Activated CD4-positive, alpha-beta T cell treated with anti-CD3 and anti-CD28 coated beads for 36 hours (primary cell): ENCODE measurements around the gene HOXC6. TPM values are rescaled to one million over a fixed set of nuclear protein-coding genes. Genes with fewer than 3 reads are reported as not detected.

Experiments
- ATAC-seq: fragments of 200-7000 bp; cut with Tn5 transposase; one replicate; pipeline ENCODE4 v1.10.0; 2021; ENCODE audit warnings: mild to moderate bottlenecking, moderate library complexity
- CTCF ChIA-PET: fragments of 350-600 bp; sonication (Branson Sonifier 250); formaldehyde crosslinking; loops from one replicate; lab custom pipeline; 2021; ENCODE audit warnings: antibody characterized with exemption; lab: Charles Lee
- POLR2A ChIA-PET: fragments of 350-600 bp; sonication (Branson Sonifier 250); formaldehyde crosslinking; loops from one replicate; lab custom pipeline; 2021; ENCODE audit warnings: antibody characterized with exemption, inconsistent platforms; lab: Charles Lee
- DNase-seq: peaks from one replicate; pipeline ENCODE4 v3.0.0-alpha.2; 2020
- H3K27ac Mint-ChIP-seq: one replicate; pipeline ENCODE4 v1.8.0; 2021; ENCODE audit warnings: mixed read lengths
- H3K27me3 Mint-ChIP-seq: one replicate; pipeline ENCODE4 v1.8.0; 2021; ENCODE audit warnings: mixed read lengths
- H3K36me3 Mint-ChIP-seq: one replicate; pipeline ENCODE4 v1.8.0; 2021; ENCODE audit warnings: low read depth, mixed read lengths
- H3K4me1 Mint-ChIP-seq: one replicate; pipeline ENCODE4 v1.8.0; 2021; ENCODE audit warnings: mixed read lengths
- H3K4me3 Mint-ChIP-seq: one replicate; pipeline ENCODE4 v1.8.0; 2021; ENCODE audit warnings: mild to moderate bottlenecking, moderate library complexity, mixed read lengths
- H3K9me3 Mint-ChIP-seq: one replicate; pipeline ENCODE4 v1.8.0; 2021; ENCODE audit warnings: low read depth, mixed read lengths
- intact Hi-C, 2 experiments: fragments of 100-400 bp; cut with DNase I in 1 of 2; cut with micrococcal nuclease in 1 of 2; formaldehyde crosslinking; loops; one replicate each; pipeline versions ENCODE4 v1.14.2 to v1.15.1; 2022 to 2024; cut with DNase I, micrococcal nuclease
- total RNA-seq, 2 experiments: library from RNA; stranded (reverse); gene quantifications; one replicate each; pipeline ENCODE4 v1.2.3, GENCODE V29; 2021

HOXC6 gene
- total RNA-seq, 2 experiments from 2014 or later = not detected

DNA sequence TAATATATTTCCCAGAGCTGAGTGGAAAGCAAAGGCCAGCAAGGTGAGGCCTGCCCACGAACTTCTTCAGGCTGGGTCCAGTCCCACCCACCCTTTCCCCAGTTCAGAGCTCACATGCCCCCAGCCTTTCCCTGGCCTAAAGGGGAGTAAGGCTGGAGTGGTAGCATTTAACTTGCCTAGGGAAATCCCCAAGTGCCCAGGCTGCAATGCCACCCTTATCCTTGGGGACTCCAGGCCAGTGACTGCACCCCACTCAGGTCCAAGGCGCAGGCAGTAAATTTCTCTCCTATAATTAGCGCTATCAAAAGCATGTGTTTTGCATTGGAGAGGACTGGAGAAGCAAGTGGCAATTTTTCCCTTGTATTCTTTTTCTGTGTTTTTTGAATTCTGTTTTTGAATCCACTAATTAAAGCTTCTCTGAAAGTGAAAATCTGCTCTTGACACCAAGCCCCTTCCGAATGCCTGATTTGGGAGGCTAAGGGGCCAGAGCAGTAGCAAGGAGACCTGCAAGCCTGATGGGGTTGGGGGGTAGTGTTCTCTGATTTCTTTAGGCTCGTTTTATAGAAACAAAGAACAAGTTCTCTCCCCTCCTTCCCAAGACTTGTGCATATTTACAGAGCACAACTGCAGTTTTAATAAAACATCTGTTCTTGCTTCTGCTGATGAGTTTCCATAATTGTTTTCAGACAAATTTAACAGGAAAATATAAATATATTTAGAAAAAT is 3.5 kb upstream of the HOXC6 start:
- no peak for ATAC-seq
- intact Hi-C loops = no loop called here

GRCh38 chr12:54025499-54026405 is 2.5 kb upstream of the HOXC6 start:
- no peak overlapping the region for H3K4me3 Mint-ChIP-seq
- H3K27ac Mint-ChIP-seq = no peak overlapping the region
- CTCF ChIA-PET = interaction anchor here (0.7 to 1.2 kb wide), 5 partner anchors 40 to 242 kb away, joined by 3 to 4 read pairs (median 3); partner anchors contain the start of gene SMUG1
- H3K9me3 Mint-ChIP-seq = no peaks in the 10 kb centered on the region
- H3K4me1 Mint-ChIP-seq = peaks cover 17% of the 10 kb centered on the region
- H3K27me3 Mint-ChIP-seq = peaks cover 70% of the 10 kb centered on the region
- ATAC-seq (no peak), DNase-seq (no peak)
- H3K36me3 Mint-ChIP-seq = no peaks in the 10 kb centered on the region
- intact Hi-C loops = no loop called here
- POLR2A ChIA-PET = no interaction called here

More for the DNA sequence above, 3.5 kb upstream of the HOXC6 start:
- no peak overlapping the region for H3K27ac Mint-ChIP-seq
- ChIA-PET CTCF (interaction anchor here (0.7 to 1.4 kb wide), 6 partner anchors 9 to 241 kb away, joined by 3 to 5 read pairs (median 3); partner anchors contain the start of gene SMUG1), POLR2A (no interaction called here)
- no peaks in the 10 kb centered on the region for H3K36me3 Mint-ChIP-seq
- peaks cover 15% of the 10 kb centered on the region for H3K4me1 Mint-ChIP-seq
- no peak for DNase-seq
- H3K27me3 Mint-ChIP-seq = peaks cover 67% of the 10 kb centered on the region
- no peaks in the 10 kb centered on the region for H3K9me3 Mint-ChIP-seq
- no peak overlapping the region for H3K4me3 Mint-ChIP-seq

DNA sequence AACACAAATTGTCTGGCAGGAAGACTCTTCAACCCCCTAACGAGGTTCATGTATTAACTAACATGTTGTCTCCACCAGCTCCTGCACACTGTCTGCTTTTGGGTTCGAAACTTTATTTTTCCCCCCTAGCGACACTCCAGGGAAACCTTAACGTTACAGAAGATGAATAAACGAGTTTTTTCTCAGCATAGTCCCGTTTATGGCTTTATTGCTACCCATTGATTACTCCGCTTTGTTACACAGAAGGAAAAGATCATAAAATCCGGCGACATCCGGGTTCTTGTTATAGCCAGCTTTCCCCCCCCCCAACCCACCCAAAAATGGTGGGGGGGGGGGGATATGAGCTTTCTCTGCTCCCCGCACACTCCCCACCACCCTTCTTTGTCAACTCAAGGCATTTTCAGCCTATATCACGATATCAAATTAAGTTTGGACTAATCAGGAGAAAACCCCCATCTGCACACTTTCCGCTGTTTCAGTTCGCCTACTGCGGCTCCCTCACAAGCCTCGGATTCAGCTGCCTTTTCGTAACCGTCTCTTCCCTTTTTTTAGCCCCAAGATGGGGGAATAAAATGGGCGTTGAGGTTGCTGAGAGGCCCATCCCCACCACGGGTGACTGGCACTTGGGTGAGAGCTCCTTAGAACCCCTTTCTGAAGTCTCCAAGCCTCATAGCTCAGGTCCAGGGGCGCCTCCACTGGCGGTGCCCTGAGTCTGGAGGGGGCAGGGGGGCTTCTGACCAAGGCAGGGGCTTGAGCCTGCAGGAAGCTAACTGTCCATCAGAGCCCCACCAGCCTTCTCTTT is 1.4 kb upstream of the HOXC6 start:
- no peaks in the 10 kb centered on the region for H3K36me3 Mint-ChIP-seq
- H3K9me3 Mint-ChIP-seq = no peaks in the 10 kb centered on the region
- ChIA-PET POLR2A (no interaction called here), CTCF (interaction anchor here (0.6 to 1.5 kb wide), 11 partner anchors 9 to 273 kb away, joined by 3 to 6 read pairs (median 4); no protein-coding TSS in a partner anchor)
- intact Hi-C loops = no loop called here
- no peak overlapping the region for H3K4me3 Mint-ChIP-seq
- no peak for ATAC-seq
- H3K4me1 Mint-ChIP-seq = peaks cover 17% of the 10 kb centered on the region
- H3K27ac Mint-ChIP-seq = no peak overlapping the region
- peaks cover 69% of the 10 kb centered on the region for H3K27me3 Mint-ChIP-seq
- DNase-seq = no peak

GRCh38 chr12:54027442-54027786 is 826 bp upstream of the HOXC6 start:
- peaks cover 17% of the 10 kb centered on the region for H3K4me1 Mint-ChIP-seq
- DNase-seq = no peak
- no peak for ATAC-seq
- H3K9me3 Mint-ChIP-seq = no peaks in the 10 kb centered on the region
- no peak overlapping the region for H3K4me3 Mint-ChIP-seq
- POLR2A ChIA-PET = interaction anchor here (0.6 kb wide), 1 partner anchor 61 kb away, joined by 3 read pairs; no protein-coding TSS in a partner anchor
- peaks cover 68% of the 10 kb centered on the region for H3K27me3 Mint-ChIP-seq
- intact Hi-C loops = no loop called here
- CTCF ChIA-PET = interaction anchor here (0.8 to 1.5 kb wide), 7 partner anchors 10 to 174 kb away, joined by 3 to 6 read pairs (median 4); no protein-coding TSS in a partner anchor
- no peaks in the 10 kb centered on the region for H3K36me3 Mint-ChIP-seq
- H3K27ac Mint-ChIP-seq = no peak overlapping the region

- Mint-ChIP-seq H3K27me3 (peaks cover 66% of the 10 kb centered on the region), H3K27ac (no peak overlapping the region), H3K9me3 (peaks cover 3% of the 10 kb centered on the region), H3K4me1 (peaks cover 27% of the 10 kb centered on the region), H3K4me3 (no peak overlapping the region), H3K36me3 (no peaks in the 10 kb centered on the region)
- ChIA-PET POLR2A (no interaction called here), CTCF (interaction anchor here (0.5 to 4.3 kb wide), 11 partner anchors 13 to 228 kb away, joined by 3 to 56 read pairs (median 5); no protein-coding TSS in a partner anchor)
- no peak for DNase-seq
- intact Hi-C loops = no loop called here
- ATAC-seq = no peak
Observed at GRCh38 chr12:54029529-54030441, 1.5 kb downstream of the HOXC6 start.

DNA sequence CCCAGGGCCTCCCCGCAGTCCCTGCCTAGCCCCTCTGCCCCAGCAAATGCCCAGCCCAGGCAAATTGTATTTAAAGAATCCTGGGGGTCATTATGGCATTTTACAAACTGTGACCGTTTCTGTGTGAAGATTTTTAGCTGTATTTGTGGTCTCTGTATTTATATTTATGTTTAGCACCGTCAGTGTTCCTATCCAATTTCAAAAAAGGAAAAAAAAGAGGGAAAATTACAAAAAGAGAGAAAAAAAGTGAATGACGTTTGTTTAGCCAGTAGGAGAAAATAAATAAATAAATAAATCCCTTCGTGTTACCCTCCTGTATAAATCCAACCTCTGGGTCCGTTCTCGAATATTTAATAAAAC is 2.2 kb downstream of the HOXC6 start:
- H3K4me1 Mint-ChIP-seq = peaks cover 29% of the 10 kb centered on the region
- intact Hi-C loops = no loop called here
- H3K9me3 Mint-ChIP-seq = peaks cover 3% of the 10 kb centered on the region
- DNase-seq = no peak
- no peak overlapping the region for H3K27ac Mint-ChIP-seq
- ChIA-PET POLR2A (interaction anchor here (0.6 kb wide), 1 partner anchor 287 kb away, joined by 3 read pairs; no protein-coding TSS in a partner anchor), CTCF (interaction anchor here (0.5 to 4.3 kb wide), 10 partner anchors 11 to 184 kb away, joined by 3 to 72 read pairs (median 6); partner anchors contain the start of gene SMUG1)
- no peak overlapping the region for H3K4me3 Mint-ChIP-seq
- H3K27me3 Mint-ChIP-seq = peaks cover 71% of the 10 kb centered on the region
- H3K36me3 Mint-ChIP-seq = no peaks in the 10 kb centered on the region
- no peak for ATAC-seq

- ChIA-PET POLR2A (interaction anchor here (0.6 kb wide), 1 partner anchor 288 kb away, joined by 3 read pairs; no protein-coding TSS in a partner anchor), CTCF (interaction anchor here (0.5 to 4.3 kb wide), 14 partner anchors 8 to 176 kb away, joined by 3 to 72 read pairs (median 8); partner anchors contain the start of gene SMUG1)
- Mint-ChIP-seq H3K36me3 (no peaks in the 10 kb centered on the region), H3K4me3 (no peak overlapping the region), H3K9me3 (peaks cover 3% of the 10 kb centered on the region), H3K27me3 (peaks cover 70% of the 10 kb centered on the region), H3K27ac (no peak overlapping the region), H3K4me1 (peaks cover 29% of the 10 kb centered on the region)
- DNase-seq = no peak
- ATAC-seq = no peak
- intact Hi-C loops = no loop called here
Observed at GRCh38 chr12:54030889-54031471, 2.7 kb downstream of the HOXC6 start.

GRCh38 chr12:54031480-54031879 is 3.2 kb downstream of the HOXC6 start:
- ATAC-seq (no peak), DNase-seq (no peak)
- intact Hi-C loops = no loop called here
- Mint-ChIP-seq H3K9me3 (peaks cover 3% of the 10 kb centered on the region), H3K4me3 (no peak overlapping the region), H3K4me1 (peaks cover 29% of the 10 kb centered on the region), H3K36me3 (no peaks in the 10 kb centered on the region), H3K27me3 (peaks cover 71% of the 10 kb centered on the region), H3K27ac (no peak overlapping the region)
- POLR2A ChIA-PET = no interaction called here
- CTCF ChIA-PET = interaction anchor here (0.6 to 4.3 kb wide), 17 partner anchors 9 to 175 kb away, joined by 3 to 72 read pairs (median 6); partner anchors contain the start of gene SMUG1

DNA sequence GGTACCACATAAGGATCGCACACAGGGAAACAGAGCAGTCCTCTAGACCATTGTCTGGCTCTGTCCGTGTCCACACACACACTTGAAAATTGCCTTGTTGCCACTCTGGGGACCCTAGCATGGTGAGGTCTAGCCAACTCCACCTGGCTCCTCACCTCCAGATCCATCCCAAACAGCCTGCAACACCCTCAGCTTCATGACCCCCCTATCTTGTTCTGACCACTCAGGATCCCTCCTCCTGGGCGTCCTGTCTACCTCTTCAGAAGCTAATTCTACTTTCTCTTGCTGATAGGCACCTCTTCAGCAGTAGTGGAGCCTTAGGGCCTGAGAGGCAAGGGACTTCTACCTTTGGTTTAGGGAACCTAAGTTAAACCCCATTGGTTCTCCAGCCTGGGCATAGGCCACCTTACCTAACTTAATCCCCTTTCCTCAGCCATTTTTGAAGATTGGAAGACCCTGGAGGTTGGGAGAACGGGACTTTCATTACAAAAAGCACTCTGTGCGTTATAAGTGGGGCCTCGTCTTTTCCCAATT is 3.9 kb downstream of the HOXC6 start:
- H3K27ac Mint-ChIP-seq = no peak overlapping the region
- no peak overlapping the region for H3K4me3 Mint-ChIP-seq
- intact Hi-C loops = loop anchor here (1.0 to 2.0 kb wide), 3 partner anchors 26 to 169 kb away; no protein-coding TSS in a partner anchor
- ATAC-seq (no peak), DNase-seq (no peak)
- peaks cover 25% of the 10 kb centered on the region for H3K4me1 Mint-ChIP-seq
- H3K27me3 Mint-ChIP-seq = peaks cover 65% of the 10 kb centered on the region
- H3K9me3 Mint-ChIP-seq = peaks cover 3% of the 10 kb centered on the region
- ChIA-PET CTCF (interaction anchor here (0.5 to 4.3 kb wide), 43 partner anchors 9 to 387 kb away, joined by 3 to 72 read pairs (median 5); partner anchors contain the start of genes HOXC10, HOXC12, HOXC4 and HOXC8), POLR2A (interaction anchor here (0.6 to 0.9 kb wide), 2 partner anchors 141 to 825 kb away, joined by 3 to 5 read pairs; partner anchors contain the start of gene ITGB7)
- H3K36me3 Mint-ChIP-seq = no peaks in the 10 kb centered on the region
